Central memory CD4-positive, alpha-beta T cell (primary cell): ENCODE data around the gene ST6GALNAC3.

Experiments used
- DNase-seq: peaks from one replicate; pipeline ENCODE4 v3.0.0; 2022

Gene ST6GALNAC3

GRCh38 chr1:76354236-76354635 is 279.7 kb downstream of the ST6GALNAC3 start:
- DNase-seq = no peak

GRCh38 chr1:76366726-76367125 is 292.2 kb downstream of the ST6GALNAC3 start:
- no peak for DNase-seq

- no peak for DNase-seq
Measured at GRCh38 chr1:76371941-76372340, 297.4 kb downstream of the ST6GALNAC3 start.

GRCh38 chr1:76374086-76374485 is 299.5 kb downstream of the ST6GALNAC3 start:
- DNase-seq = no peak

GRCh38 chr1:76377247-76377646 is 302.7 kb downstream of the ST6GALNAC3 start:
- no peak for DNase-seq

- DNase-seq = no peak
Measured at GRCh38 chr1:76379506-76379905, 305.0 kb downstream of the ST6GALNAC3 start.

GRCh38 chr1:76381450-76382097 is 307.0 kb downstream of the ST6GALNAC3 start:
- no peak for DNase-seq

- no peak for DNase-seq
Measured at GRCh38 chr1:76388261-76388660, 313.7 kb downstream of the ST6GALNAC3 start.

GRCh38 chr1:76390456-76390855 is 315.9 kb downstream of the ST6GALNAC3 start:
- DNase-seq = no peak

GRCh38 chr1:76395059-76395458 is 320.5 kb downstream of the ST6GALNAC3 start:
- no peak for DNase-seq

- DNase-seq = no peak
Measured at GRCh38 chr1:76402128-76402527, 327.6 kb downstream of the ST6GALNAC3 start.

GRCh38 chr1:76408303-76408702 is 333.8 kb downstream of the ST6GALNAC3 start:
- DNase-seq = no peak

- DNase-seq = no peak
Measured at GRCh38 chr1:76410499-76410898, 336.0 kb downstream of the ST6GALNAC3 start.

- DNase-seq = no peak
Measured at GRCh38 chr1:76418531-76418930, 344.0 kb downstream of the ST6GALNAC3 start.

- DNase-seq = no peak
Measured at GRCh38 chr1:76419603-76420002, 345.1 kb downstream of the ST6GALNAC3 start.

GRCh38 chr1:76425201-76426145 is 350.9 kb downstream of the ST6GALNAC3 start:
- DNase-seq = no peak

- DNase-seq = no peak
Measured at GRCh38 chr1:76426606-76427005, 352.1 kb downstream of the ST6GALNAC3 start.

- no peak for DNase-seq
Measured at GRCh38 chr1:76428028-76428427, 353.5 kb downstream of the ST6GALNAC3 start.

GRCh38 chr1:76430531-76430930 is 356.0 kb downstream of the ST6GALNAC3 start:
- DNase-seq = no peak

- no peak for DNase-seq
Measured at GRCh38 chr1:76433526-76433925, 359.0 kb downstream of the ST6GALNAC3 start.

GRCh38 chr1:76443217-76443616 is 368.7 kb downstream of the ST6GALNAC3 start:
- no peak for DNase-seq

GRCh38 chr1:76444773-76445172 is 370.2 kb downstream of the ST6GALNAC3 start:
- DNase-seq = no peak

GRCh38 chr1:76450229-76450628 is 375.7 kb downstream of the ST6GALNAC3 start:
- DNase-seq = no peak

GRCh38 chr1:76463278-76463677 is 388.7 kb downstream of the ST6GALNAC3 start:
- no peak for DNase-seq
